Muscle layer of colon (tissue), 2 donors: ENCODE measurements around the gene SLAMF7.

Experiments used
- H3K27ac ChIP-seq: one replicate; pipeline ENCODE4 v1.7.0; 2013; ENCODE audit warnings: low read depth, mild to moderate bottlenecking, low read length, moderate library complexity
- H3K27me3 ChIP-seq, 2 donors: one replicate each; pipeline ENCODE4 v1.7.0; 2013; ENCODE audit warnings: low read length in 2 of 2, mild to moderate bottlenecking in 2 of 2; ENCODE audit not compliant: insufficient read depth in 2 of 2, control insufficient read depth in 1 of 2
- H3K36me3 ChIP-seq: one replicate; pipeline ENCODE4 v1.7.0; 2013; ENCODE audit warnings: mild to moderate bottlenecking, low read length; ENCODE audit not compliant: insufficient read depth
- H3K4me1 ChIP-seq: one replicate; pipeline ENCODE4 v1.7.0; 2013; ENCODE audit warnings: mild to moderate bottlenecking, low read length; ENCODE audit not compliant: insufficient read depth
- H3K4me3 ChIP-seq, 2 donors: one replicate each; pipeline ENCODE4 v1.7.0; 2013; ENCODE audit warnings: low read length in 2 of 2, low read depth in 1 of 2, mild to moderate bottlenecking in 1 of 2, moderate library complexity in 1 of 2
- H3K9ac ChIP-seq: one replicate; pipeline ENCODE4 v1.7.0; 2013; ENCODE audit warnings: low read length
- H3K9me3 ChIP-seq: one replicate; pipeline ENCODE4 v1.7.0; 2013; ENCODE audit warnings: mild to moderate bottlenecking, low read length
- donor health status: abdominal sarcoma.
- donor health status: Adenocarcinoma of cecum.

Gene SLAMF7

DNA sequence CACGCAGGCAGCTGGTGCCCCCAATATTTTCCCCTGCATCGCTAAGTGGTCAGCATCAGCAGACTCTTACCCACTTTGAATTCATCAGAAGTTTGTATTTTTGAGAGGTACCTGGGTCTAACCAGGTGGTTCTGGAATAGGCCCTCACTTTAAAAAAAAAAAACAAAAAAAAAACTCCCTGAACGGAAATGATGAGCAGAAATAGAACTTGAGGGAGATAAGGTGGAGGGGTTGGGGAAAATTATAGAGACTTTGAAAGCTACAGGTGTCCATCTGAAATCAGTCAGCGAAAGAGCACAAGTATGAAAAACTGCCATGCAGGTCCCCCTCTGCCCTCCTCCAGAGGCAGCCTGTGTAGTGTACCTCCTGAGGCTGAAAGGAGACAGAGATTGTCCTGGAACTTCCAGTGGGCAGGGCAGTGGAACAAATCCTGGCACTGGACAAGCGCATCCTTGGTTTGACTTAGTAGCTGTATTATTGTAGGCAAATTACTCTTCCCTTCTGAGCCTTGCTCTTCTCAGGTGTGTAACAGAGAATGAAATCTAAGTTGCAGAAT, 1.2 kb downstream of the SLAMF7 start:
- H3K4me3 ChIP-seq = no peak overlapping the region
- no peaks in the 10 kb centered on the region for H3K36me3 ChIP-seq
- H3K27ac ChIP-seq = no peak overlapping the region

DNA sequence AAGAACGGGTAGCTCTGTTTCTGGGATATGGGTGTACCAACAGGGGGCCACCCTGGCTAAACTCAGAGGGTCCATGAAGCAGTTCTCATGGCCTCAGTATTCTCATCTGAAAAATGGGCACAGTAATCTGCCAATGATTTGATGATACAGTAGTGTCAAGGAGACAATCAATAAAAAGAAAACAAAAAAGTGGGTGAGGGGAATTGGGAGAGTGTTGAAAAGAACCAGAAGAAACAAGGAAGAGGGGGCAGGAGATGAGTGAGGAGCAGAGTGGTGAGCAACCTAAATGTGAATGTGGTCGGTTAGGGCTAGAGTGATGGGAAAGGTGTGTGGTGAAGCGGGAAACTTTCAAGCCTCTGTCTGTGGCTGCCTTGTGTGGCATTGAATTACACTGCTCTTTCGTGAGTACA, 2.0 kb downstream of the SLAMF7 start:
- Histone ChIP-seq H3K9me3 (no peaks in the 10 kb centered on the region), H3K27ac (no peak overlapping the region), H3K9ac (no peak overlapping the region), H3K36me3 (no peaks in the 10 kb centered on the region), H3K4me3 (no peak overlapping the region), H3K27me3 (no peaks in the 10 kb centered on the region), H3K4me1 (no peaks in the 10 kb centered on the region)

More for the DNA sequence above, 1.2 kb downstream of the SLAMF7 start:
- Histone ChIP-seq H3K9ac (no peak overlapping the region), H3K9me3 (no peaks in the 10 kb centered on the region), H3K27me3 (no peaks in the 10 kb centered on the region), H3K4me1 (no peaks in the 10 kb centered on the region)

DNA sequence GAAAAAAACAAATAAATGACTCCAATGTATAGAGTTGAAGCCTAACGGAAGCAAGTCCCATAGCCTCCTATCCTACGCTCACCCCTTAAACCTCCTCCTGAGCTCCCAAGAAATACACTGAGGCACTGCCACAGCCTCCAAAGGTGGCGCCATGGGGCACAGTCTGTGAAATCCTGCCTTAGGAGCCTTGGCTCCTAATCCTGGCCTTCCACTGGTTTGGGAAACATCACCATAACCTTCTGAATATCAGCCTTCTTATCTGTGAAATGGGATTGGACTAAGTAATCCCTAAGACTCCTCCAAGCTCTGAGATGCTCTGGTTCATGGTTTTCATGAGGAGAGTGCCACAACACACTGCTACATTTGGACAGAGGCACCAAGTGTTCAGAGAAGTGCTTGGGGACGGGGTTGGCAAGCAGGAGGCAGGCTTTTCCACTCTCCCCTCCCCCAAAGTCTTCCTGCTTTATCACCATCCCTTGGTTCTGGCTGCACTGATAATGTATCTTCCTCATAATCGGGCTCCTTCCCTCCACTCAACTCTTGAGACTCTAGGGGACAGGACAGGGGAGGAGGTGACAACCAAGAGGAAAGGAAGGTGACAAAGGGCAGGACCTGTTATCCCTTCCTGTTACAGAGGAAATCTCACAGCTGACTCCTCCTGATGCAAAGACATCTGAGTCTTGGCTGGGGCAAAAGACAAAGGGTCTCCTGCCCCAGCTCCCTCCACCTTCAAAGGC, 2.7 kb downstream of the SLAMF7 start:
- no peak overlapping the region for H3K9ac ChIP-seq
- no peaks in the 10 kb centered on the region for H3K4me1 ChIP-seq
- no peak overlapping the region for H3K27ac ChIP-seq
- no peaks in the 10 kb centered on the region for H3K27me3 ChIP-seq
- no peak overlapping the region for H3K4me3 ChIP-seq
- H3K36me3 ChIP-seq = no peaks in the 10 kb centered on the region
- no peaks in the 10 kb centered on the region for H3K9me3 ChIP-seq

DNA sequence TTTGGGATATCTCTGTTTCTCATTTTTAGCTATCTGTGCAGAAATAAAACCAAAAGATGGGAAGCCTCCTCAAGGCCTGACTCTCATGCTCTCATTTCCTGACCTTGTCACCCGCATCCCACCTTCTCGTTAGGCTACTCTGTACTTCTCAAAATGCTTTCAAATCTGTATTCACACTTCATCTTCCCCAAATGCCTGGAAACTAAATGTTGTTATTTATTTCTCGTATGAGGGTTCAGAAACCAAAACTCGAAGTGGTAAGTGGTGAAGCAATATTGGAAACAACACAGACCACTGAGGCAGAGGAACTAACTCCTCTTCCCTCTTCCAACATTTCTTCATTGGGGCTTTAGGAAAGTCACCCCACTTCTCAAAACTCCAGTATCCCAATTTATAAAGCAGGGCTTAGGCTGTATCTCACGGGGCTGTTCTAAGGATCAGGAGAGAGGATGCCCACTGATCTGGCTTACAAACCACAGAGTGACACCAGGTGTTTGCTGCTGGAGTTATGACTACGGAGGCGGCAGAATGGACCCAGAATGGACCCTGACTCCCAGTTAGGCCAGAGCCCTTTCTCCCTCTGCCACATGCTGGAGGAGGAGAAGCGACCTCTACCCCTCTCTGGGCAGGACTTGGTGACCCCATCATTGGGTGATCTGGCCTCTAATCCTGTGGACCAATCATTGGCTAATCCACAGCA, 3.5 kb downstream of the SLAMF7 start:
- H3K4me3 ChIP-seq = no peak overlapping the region
- no peaks in the 10 kb centered on the region for H3K9me3 ChIP-seq
- H3K4me1 ChIP-seq = no peaks in the 10 kb centered on the region
- no peak overlapping the region for H3K9ac ChIP-seq
- H3K36me3 ChIP-seq = no peaks in the 10 kb centered on the region
- no peaks in the 10 kb centered on the region for H3K27me3 ChIP-seq
- no peak overlapping the region for H3K27ac ChIP-seq

DNA sequence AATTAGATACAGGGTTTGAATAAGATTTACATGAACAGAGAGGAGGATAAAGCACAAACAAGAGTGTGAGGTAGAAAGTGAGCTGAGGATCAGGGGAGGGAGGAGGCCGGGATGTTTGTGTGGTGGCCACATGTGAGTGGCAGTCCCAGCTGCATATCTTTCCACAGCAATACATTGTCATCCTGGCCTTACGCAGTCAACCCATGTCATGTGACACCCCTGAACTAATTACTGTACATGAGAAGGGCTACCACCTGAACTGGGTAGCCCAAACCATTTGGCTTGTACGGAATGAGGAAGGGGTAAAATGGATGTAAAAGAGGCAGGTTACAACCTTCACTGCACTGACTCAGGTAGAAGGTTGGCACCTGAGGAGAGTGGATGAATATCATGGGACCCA, 4.2 kb downstream of the SLAMF7 start:
- Histone ChIP-seq H3K27ac (no peak overlapping the region), H3K4me3 (no peak overlapping the region)

DNA sequence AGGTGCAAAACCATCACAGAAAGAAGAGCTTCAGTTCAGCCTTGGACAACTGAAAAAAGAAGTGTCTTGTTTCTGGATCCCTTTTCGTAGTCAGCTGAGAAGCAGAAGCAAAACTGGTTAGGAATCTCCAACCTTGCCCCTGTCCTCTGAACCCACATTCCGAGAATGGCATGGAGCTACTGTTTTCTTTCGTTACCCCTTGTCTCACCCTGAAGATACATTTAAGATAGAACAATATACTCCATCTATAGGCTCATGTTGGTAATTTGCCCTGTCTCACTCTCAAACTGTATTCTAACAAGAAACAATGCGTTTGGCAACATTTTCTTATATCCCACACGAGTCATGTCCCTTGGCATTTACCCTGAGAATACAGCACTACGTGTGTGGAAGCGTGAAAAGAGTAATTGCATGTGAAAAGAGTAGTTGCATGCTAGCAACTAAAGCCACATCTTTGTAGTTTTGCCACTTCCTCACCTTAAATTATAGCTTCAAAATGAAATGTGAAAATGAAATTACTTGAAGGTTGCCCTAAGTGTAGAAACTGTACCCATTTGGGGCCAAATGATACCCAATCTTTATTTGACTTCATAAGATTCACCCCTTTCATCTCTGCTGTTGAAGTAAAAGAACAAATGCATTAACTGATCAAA, 5.3 kb downstream of the SLAMF7 start:
- Histone ChIP-seq H3K36me3 (no peaks in the 10 kb centered on the region), H3K9ac (no peak overlapping the region), H3K27ac (no peak overlapping the region), H3K4me3 (no peak overlapping the region), H3K4me1 (no peaks in the 10 kb centered on the region), H3K9me3 (no peaks in the 10 kb centered on the region), H3K27me3 (no peaks in the 10 kb centered on the region)

More for the DNA sequence above, 4.2 kb downstream of the SLAMF7 start:
- no peaks in the 10 kb centered on the region for H3K36me3 ChIP-seq
- H3K9ac ChIP-seq = no peak overlapping the region
- H3K4me1 ChIP-seq = no peaks in the 10 kb centered on the region
- H3K27me3 ChIP-seq = no peaks in the 10 kb centered on the region
- no peaks in the 10 kb centered on the region for H3K9me3 ChIP-seq

DNA sequence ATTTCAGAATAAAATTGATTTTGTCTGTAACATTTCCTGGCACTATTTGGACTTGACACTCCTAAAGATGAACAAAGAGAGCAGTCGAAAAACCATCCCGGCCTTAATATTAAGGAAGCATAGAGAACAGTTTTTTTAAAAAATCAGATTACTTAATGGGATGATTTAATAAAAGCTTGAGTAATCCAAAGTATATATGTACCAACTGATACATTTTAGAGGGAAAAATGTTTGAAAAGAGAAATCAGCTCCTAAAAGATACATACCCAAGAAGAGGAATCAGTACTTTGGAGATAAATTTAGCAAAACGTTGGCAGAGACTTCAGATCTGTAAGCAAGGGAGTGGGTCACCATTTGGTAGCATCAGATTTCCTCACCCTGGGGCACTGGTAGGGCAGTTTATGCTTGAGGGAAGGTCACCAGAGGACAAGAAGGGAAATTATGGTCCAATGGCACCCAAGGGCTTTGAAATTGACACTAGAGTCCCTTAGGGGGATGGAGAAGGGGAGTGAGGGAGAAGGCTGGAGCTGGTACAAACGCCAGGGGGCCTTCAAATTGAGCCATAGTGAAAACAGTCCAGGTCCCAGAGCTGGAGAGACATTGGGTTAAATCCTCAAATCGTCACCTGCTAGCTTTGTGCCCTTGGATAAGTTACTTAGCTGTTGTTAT, 5.9 kb downstream of the SLAMF7 start:
- H3K27ac ChIP-seq = no peak overlapping the region

DNA sequence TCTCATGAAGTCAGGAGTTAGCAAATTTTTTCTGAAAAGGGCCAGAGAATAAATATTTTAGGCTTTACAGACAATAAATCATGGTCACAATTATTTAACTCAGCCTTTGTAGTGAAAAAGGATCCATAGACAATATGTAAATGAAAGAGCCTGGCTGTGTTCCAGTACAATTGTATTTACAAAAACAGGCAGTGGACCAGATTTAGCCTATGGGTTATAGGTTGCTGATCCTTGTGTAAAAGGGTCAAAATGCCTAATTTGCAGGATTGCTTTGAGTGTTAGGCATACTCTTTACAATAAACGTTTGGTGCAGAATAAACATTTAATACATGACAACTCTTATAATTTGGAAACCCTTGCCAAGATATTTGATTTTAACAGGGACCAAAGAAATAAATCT, 6.5 kb downstream of the SLAMF7 start:
- no peaks in the 10 kb centered on the region for H3K9me3 ChIP-seq

More for the DNA sequence above, 5.9 kb downstream of the SLAMF7 start:
- no peak overlapping the region for H3K4me3 ChIP-seq
- no peaks in the 10 kb centered on the region for H3K27me3 ChIP-seq
- H3K4me1 ChIP-seq = no peaks in the 10 kb centered on the region
- no peaks in the 10 kb centered on the region for H3K36me3 ChIP-seq
- no peaks in the 10 kb centered on the region for H3K9me3 ChIP-seq
- no peak overlapping the region for H3K9ac ChIP-seq

DNA sequence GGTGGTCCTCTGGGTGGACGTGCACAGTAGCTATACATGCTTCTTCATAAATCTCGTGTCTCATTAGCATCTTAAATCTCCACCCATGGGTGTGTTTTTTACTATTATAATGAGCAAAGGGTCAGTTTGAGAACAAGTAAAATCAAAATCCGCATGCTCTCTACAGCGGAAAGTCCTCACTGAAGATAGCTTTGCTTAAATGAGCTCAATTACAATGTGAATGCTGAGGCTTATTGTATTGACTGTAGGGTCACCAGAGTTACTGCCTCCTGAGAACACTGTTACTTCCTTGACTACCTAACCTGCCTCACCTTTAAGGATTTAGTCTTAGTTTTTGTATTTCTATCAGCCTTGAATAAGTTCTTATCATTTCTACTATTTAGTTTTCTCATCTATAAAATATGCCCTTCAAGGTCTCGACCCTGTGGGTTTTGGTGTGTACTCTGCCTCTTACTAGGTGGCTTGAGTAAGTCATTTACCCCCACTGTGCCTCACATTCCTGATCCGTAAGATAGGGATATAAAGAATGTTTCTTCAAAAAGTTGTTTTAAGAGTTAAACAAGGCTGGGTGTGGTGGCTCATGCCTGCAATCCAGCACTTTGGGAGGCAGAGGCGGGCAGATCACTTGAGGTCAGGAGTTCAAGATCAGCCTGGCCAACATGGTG, 7.9 kb downstream of the SLAMF7 start:
- no peaks in the 10 kb centered on the region for H3K9me3 ChIP-seq
- no peak overlapping the region for H3K27ac ChIP-seq
- H3K27me3 ChIP-seq = no peaks in the 10 kb centered on the region
- H3K9ac ChIP-seq = no peak overlapping the region
- no peaks in the 10 kb centered on the region for H3K4me1 ChIP-seq
- no peaks in the 10 kb centered on the region for H3K36me3 ChIP-seq
- H3K4me3 ChIP-seq = no peak overlapping the region

More for the DNA sequence above, 6.5 kb downstream of the SLAMF7 start:
- Histone ChIP-seq H3K4me3 (no peak overlapping the region), H3K27me3 (no peaks in the 10 kb centered on the region), H3K27ac (no peak overlapping the region), H3K36me3 (no peaks in the 10 kb centered on the region), H3K9ac (no peak overlapping the region), H3K4me1 (no peaks in the 10 kb centered on the region)

DNA sequence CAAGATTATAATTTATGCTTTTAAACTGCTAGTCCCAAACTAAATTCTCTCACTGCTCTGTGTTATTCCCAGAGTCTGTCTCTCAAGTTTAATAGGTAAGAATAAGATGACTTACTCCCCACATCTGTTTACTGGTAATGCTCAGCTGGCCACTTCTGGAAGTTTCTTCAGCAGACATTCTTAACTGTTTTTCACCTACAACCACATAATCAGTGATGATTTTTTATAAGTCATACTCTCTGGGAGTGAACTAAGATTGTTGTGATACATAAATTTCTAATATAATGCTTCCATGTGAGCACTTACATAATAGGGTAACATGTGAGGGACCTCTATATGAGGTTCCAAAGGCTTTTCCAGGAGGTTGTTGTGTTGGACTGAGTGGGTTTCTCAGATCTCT, 8.7 kb downstream of the SLAMF7 start:
- no peaks in the 10 kb centered on the region for H3K27me3 ChIP-seq
- no peaks in the 10 kb centered on the region for H3K36me3 ChIP-seq
- no peaks in the 10 kb centered on the region for H3K9me3 ChIP-seq
- no peaks in the 10 kb centered on the region for H3K4me1 ChIP-seq
- H3K9ac ChIP-seq = no peak overlapping the region
- no peak overlapping the region for H3K27ac ChIP-seq
- H3K4me3 ChIP-seq = no peak overlapping the region
